ENCODE measurements around the gene STRC.
"Not testable (repeated sequence)": the region's sequence is repeated elsewhere in the genome, so short reads cannot be mapped to it uniquely, and the experiment has no call there.

DNA sequence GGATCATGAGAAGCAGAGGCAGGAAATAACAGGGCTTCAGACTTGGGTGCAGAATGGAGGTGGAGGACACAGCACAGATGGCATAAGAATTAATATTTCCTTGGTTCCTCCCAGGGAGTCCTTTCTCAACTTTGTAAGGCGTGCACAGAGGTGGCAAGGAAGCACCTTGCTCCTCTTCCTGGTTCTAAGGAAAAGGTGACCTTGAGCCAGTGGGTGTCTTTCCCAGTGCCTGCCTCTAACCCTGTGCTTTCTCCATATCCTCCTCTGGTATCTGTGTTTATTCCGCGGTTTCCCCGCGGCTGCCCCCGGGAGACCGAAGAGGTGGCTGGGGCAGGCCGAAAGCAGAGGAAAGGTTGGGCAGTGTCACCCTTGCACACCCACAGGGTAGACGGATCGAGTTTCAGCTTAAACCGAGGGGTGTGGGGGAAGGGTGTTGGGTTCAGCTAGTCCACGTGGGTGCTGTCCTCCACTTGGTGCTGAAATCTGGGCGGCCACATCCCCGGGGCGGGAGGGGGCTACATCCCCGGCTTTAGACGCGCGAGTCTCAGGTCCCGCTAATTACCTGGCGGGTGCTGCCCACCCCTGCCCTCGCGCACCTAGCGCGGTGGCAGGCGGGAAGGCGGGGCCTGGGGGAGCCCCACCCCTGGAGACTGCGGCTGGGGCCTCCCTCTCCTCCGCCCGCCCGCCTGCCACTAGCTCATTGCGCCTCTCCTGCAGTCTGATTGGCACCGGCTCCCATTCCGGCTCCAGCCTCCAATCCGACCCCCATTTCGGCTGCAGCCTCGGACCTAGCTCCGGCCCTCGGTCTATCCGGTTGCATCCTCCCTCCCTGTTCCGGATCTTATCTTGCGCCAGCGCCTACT is 25.0 kb downstream of the STRC start, which contains the start of gene CKMT1B:
- TF ChIP-seq, protein P1, sequence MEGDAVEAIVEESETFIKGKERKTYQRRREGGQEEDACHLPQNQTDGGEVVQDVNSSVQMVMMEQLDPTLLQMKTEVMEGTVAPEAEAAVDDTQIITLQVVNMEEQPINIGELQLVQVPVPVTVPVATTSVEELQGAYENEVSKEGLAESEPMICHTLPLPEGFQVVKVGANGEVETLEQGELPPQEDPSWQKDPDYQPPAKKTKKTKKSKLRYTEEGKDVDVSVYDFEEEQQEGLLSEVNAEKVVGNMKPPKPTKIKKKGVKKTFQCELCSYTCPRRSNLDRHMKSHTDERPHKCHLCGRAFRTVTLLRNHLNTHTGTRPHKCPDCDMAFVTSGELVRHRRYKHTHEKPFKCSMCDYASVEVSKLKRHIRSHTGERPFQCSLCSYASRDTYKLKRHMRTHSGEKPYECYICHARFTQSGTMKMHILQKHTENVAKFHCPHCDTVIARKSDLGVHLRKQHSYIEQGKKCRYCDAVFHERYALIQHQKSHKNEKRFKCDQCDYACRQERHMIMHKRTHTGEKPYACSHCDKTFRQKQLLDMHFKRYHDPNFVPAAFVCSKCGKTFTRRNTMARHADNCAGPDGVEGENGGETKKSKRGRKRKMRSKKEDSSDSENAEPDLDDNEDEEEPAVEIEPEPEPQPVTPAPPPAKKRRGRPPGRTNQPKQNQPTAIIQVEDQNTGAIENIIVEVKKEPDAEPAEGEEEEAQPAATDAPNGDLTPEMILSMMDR (IDR thresholded peaks at IDR 0.05) = not testable (repeated sequence)
- TF ChIP-seq POLR2A, EP300, POLR2AphosphoS5 (IDR thresholded peaks at IDR 0.05): not testable (repeated sequence)

Measured in stomach (tissue), 4 donors.